Lower lobe of right lung (tissue), 2 donors: ENCODE results near the gene AUTS2. TPM values are rescaled to one million over a fixed set of nuclear protein-coding genes. Genes with fewer than 3 reads are reported as not detected.

ENCODE experiments used
- ATAC-seq, 2 donors: fragments of 200-7000 bp; cut with Tn5 transposase; one replicate each; pipeline ENCODE4 v1.9.1; 2020 to 2022; ENCODE audit warnings: mild to moderate bottlenecking in 2 of 2, moderate library complexity in 2 of 2
- DNase-seq: peaks from one replicate; pipeline ENCODE4 v3.0.0-alpha.2; 2020
- H3K27ac ChIP-seq: fragments of 200-600 bp; one replicate; pipeline ENCODE4 v1.8.0; 2022
- H3K27me3 ChIP-seq: fragments of 200-600 bp; one replicate; pipeline ENCODE4 v1.8.0; 2022; ENCODE audit warnings: low read depth
- H3K36me3 ChIP-seq: fragments of 200-600 bp; one replicate; pipeline ENCODE4 v1.8.0; 2022; ENCODE audit warnings: mild to moderate bottlenecking
- H3K4me1 ChIP-seq: fragments of 200-600 bp; one replicate; pipeline ENCODE4 v1.8.0; 2022
- H3K4me3 ChIP-seq: fragments of 200-600 bp; one replicate; pipeline ENCODE4 v1.8.0; 2022; ENCODE audit warnings: mild to moderate bottlenecking
- H3K9me3 ChIP-seq: fragments of 200-600 bp; one replicate; pipeline ENCODE4 v1.8.0; 2022
- CTCF ChIP-seq: fragments of 200-600 bp; IDR thresholded peaks from one replicate; pipeline ENCODE4 v1.8.0; 2022; ENCODE audit warnings: antibody characterized with exemption, mild to moderate bottlenecking
- intact Hi-C: fragments of 100-400 bp; cut with DNase I; formaldehyde crosslinking; loops from one replicate; pipeline ENCODE4 v1.11.0; 2022
- total RNA-seq: library from RNA; stranded (reverse); fragmentation: NEBNext Ultra II Directional; extraction: Animal tissue kit (Norgen Biotek cat#: 25700); gene quantifications from one replicate; pipeline ENCODE4 v1.2.1, GENCODE V29; 2021
- donor health status: DM: no; HTN: yes; CAD: no; lungs with severe emphysema.

The AUTS2 gene
- total RNA-seq, 1 donor from 2014 or later: 45.7 TPM

GRCh38 chr7:70092314-70093204 is 494.3 kb downstream of the AUTS2 start:
- no peak for TF ChIP-seq CTCF
- H3K27me3 ChIP-seq: no peaks in the 10 kb centered on the region
- H3K4me3 ChIP-seq: no peak overlapping the region
- no peak for ATAC-seq
- H3K9me3 ChIP-seq: peaks cover under 1% of the 10 kb centered on the region
- peaks cover 6% of the 10 kb centered on the region for H3K4me1 ChIP-seq
- no peak overlapping the region for H3K27ac ChIP-seq
- intact Hi-C loops: no loop called here
- DNase-seq: no peak
- no peaks in the 10 kb centered on the region for H3K36me3 ChIP-seq

GRCh38 chr7:70093205-70093904 is 495.1 kb downstream of the AUTS2 start:
- intact Hi-C loops: no loop called here
- H3K4me3 ChIP-seq: no peak overlapping the region
- peaks cover 6% of the 10 kb centered on the region for H3K4me1 ChIP-seq
- no peaks in the 10 kb centered on the region for H3K36me3 ChIP-seq
- H3K27me3 ChIP-seq: no peaks in the 10 kb centered on the region
- H3K9me3 ChIP-seq: no peaks in the 10 kb centered on the region
- TF ChIP-seq CTCF: no peak
- H3K27ac ChIP-seq: no peak overlapping the region
- peak in 1 of 2 donors; percentile 55 for ATAC-seq
- DNase-seq: no peak

- Histone ChIP-seq H3K4me3 (no peak overlapping the region), H3K4me1 (peaks cover 6% of the 10 kb centered on the region), H3K27ac (no peak overlapping the region), H3K36me3 (no peaks in the 10 kb centered on the region), H3K27me3 (no peaks in the 10 kb centered on the region), H3K9me3 (no peaks in the 10 kb centered on the region)
- intact Hi-C loops: no loop called here
- DNase-seq: no peak
- no peak for ATAC-seq
- no peak for TF ChIP-seq CTCF
Measured at GRCh38 chr7:70094831-70095230, 496.6 kb downstream of the AUTS2 start.

GRCh38 chr7:70097645-70098044 is 499.4 kb downstream of the AUTS2 start:
- intact Hi-C loops: no loop called here
- no peaks in the 10 kb centered on the region for H3K27me3 ChIP-seq
- no peak for TF ChIP-seq CTCF
- no peak for DNase-seq
- no peaks in the 10 kb centered on the region for H3K4me1 ChIP-seq
- no peaks in the 10 kb centered on the region for H3K36me3 ChIP-seq
- no peak overlapping the region for H3K27ac ChIP-seq
- ATAC-seq: no peak
- H3K9me3 ChIP-seq: no peaks in the 10 kb centered on the region
- no peak overlapping the region for H3K4me3 ChIP-seq

- intact Hi-C loops: no loop called here
- Histone ChIP-seq H3K27ac (no peak overlapping the region), H3K27me3 (no peaks in the 10 kb centered on the region), H3K36me3 (no peaks in the 10 kb centered on the region), H3K9me3 (no peaks in the 10 kb centered on the region), H3K4me1 (no peaks in the 10 kb centered on the region), H3K4me3 (no peak overlapping the region)
- TF ChIP-seq CTCF: no peak
- no peak for ATAC-seq
- no peak for DNase-seq
Measured at GRCh38 chr7:70098133-70098561, 499.9 kb downstream of the AUTS2 start.
